PC-3 (cell line): ENCODE results near the gene RBM6.

ENCODE experiments used
- EZH2 ChIP-seq: fragments of 300-600 bp; sonication (generic); IDR thresholded peaks from one replicate; pipeline ENCODE4 v1.6.1; 2017; ENCODE audit warnings: antibody characterized with exemption, mild to moderate bottlenecking, low read length; ENCODE audit not compliant: unreplicated experiment
- EZH2phosphoT487 ChIP-seq: fragments of 300-600 bp; sonication (generic); IDR thresholded peaks from 2 replicates; pipeline ENCODE4 v1.6.1; 2018; ENCODE audit warnings: mild to moderate bottlenecking, antibody characterized with exemption, low read length, borderline replicate concordance
- TF ChIP-seq, protein P1 (sequence below): fragments of 300-600 bp; sonication (generic); conservative IDR thresholded peaks from 2 replicates; pipeline ENCODE4 v1.5.1; 2017; ENCODE audit warnings: antibody characterized with exemption, low read depth, mild to moderate bottlenecking, low read length

DNA sequence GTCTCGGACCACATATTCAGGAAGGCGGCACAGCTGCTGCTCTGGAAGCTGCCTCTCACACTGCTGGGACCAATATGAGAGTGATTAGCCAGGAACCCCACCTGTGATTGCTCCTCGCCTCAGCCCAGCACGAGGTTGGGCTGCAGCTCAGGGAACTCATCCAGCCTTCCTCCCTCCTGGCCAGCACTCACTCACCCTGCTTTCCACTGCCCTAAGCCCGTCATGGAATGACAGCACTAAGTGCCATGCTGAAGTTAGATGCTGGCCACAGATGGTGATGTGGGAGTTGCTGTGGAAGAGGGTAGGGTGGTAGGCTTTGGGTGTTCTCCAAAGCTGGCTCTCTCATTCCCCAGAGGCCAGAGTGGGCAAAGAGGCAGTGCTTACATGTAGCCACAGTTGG, 43.6 kb upstream of the RBM6 start:
- TF ChIP-seq, protein P1, sequence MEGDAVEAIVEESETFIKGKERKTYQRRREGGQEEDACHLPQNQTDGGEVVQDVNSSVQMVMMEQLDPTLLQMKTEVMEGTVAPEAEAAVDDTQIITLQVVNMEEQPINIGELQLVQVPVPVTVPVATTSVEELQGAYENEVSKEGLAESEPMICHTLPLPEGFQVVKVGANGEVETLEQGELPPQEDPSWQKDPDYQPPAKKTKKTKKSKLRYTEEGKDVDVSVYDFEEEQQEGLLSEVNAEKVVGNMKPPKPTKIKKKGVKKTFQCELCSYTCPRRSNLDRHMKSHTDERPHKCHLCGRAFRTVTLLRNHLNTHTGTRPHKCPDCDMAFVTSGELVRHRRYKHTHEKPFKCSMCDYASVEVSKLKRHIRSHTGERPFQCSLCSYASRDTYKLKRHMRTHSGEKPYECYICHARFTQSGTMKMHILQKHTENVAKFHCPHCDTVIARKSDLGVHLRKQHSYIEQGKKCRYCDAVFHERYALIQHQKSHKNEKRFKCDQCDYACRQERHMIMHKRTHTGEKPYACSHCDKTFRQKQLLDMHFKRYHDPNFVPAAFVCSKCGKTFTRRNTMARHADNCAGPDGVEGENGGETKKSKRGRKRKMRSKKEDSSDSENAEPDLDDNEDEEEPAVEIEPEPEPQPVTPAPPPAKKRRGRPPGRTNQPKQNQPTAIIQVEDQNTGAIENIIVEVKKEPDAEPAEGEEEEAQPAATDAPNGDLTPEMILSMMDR: no peak
- TF ChIP-seq EZH2: no peak
- TF ChIP-seq EZH2phosphoT487: no peak
